HG03095 (cell line): ENCODE results near the gene KCNK1.

Experiments
- ATAC-seq: cut with Tn5 transposase; IDR thresholded peaks from one replicate; pipeline ENCODE4 v1.9.1; 2021; ENCODE audit warnings: moderate library complexity; ENCODE audit not compliant: unreplicated experiment

The KCNK1 gene

GRCh38 chr1:233635765-233636502, 22.0 kb downstream of the KCNK1 start:
- no peak for ATAC-seq

GRCh38 chr1:233636503-233636877, 22.6 kb downstream of the KCNK1 start:
- no peak for ATAC-seq

GRCh38 chr1:233638513-233638912, 24.6 kb downstream of the KCNK1 start:
- ATAC-seq = no peak

DNA sequence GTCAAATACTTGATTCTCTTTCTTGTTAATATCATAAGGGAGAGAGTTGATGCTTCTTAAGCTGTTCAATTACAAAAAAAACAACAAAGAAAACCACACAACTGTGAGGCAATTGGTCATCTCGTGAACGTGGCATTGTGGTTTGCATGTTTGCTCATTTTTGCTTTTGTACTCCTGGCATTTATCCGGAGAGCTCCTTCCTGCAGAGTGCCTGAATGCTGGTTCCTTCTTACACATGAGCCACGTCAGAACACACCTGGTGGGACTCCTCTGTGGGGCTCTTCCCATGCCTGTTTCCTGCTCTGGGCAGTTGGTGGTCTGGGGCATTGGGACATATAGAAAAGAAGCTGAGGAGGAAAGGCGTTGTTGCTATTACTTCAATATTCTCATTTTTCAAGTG, 25.7 kb downstream of the KCNK1 start:
- ATAC-seq = no peak

GRCh38 chr1:233640179-233640578, 26.3 kb downstream of the KCNK1 start:
- no peak for ATAC-seq

GRCh38 chr1:233641029-233641428, 27.1 kb downstream of the KCNK1 start:
- no peak for ATAC-seq

DNA sequence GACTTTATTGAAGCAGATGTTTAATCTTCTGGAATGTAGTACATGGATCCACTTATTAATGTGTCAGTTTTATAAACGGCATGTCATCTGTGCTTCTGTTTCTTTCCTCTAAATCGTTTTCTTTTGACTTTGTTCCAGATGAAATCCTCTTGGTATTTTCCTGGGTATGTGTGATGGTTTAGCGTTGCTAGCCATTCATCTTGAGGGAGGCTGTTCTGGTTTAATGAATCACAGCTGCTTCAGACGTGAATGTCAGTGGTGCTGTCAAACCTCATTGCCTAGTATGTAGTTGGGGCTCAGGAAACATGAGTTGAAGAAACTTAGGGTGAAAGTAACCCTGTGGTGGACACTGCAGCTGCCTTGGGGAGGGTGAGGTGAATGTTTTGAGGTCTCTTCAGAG, 33.2 kb downstream of the KCNK1 start:
- no peak for ATAC-seq

- no peak for ATAC-seq
Observed at GRCh38 chr1:233647636-233648035, 33.7 kb downstream of the KCNK1 start.

DNA sequence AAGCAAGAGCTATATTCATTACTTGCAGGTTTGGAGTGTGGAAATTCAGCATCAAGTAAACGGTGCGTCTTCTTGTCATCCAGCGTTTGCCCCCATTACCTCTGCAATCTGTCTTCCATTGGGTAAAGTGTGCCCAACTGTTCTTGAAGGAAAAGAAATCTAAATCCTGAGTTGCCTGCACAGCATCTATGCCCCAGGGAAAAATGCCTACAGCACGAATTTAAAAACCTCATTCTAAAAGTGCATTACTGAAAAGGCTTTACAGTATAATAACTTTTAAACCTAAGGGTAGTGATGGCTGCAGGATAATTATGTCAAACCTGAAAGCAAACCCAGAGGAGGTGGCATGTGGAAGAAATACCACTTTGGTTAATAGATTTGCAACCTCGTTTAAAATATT, 37.2 kb downstream of the KCNK1 start:
- no peak for ATAC-seq

- no peak for ATAC-seq
Observed at GRCh38 chr1:233651563-233652233, 37.8 kb downstream of the KCNK1 start.

DNA sequence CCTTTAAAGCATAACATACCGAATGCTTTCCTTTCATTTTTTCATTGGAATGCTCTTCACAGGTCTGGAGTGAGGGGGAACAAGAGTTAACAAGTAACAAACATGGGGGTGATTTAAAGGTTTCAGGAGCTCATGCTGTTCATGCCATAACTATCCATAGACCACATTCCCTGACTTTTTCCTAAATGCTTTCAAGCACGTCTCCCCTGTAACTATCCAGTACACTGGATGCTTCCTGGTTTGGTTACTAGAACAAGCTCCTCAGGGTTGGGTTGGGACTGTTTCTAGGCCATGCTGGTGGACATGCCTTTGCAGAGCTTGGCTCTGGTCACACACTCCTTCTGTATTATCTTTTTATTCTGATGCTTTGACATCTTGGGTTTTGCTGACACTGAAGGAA, 38.6 kb downstream of the KCNK1 start:
- ATAC-seq = no peak

DNA sequence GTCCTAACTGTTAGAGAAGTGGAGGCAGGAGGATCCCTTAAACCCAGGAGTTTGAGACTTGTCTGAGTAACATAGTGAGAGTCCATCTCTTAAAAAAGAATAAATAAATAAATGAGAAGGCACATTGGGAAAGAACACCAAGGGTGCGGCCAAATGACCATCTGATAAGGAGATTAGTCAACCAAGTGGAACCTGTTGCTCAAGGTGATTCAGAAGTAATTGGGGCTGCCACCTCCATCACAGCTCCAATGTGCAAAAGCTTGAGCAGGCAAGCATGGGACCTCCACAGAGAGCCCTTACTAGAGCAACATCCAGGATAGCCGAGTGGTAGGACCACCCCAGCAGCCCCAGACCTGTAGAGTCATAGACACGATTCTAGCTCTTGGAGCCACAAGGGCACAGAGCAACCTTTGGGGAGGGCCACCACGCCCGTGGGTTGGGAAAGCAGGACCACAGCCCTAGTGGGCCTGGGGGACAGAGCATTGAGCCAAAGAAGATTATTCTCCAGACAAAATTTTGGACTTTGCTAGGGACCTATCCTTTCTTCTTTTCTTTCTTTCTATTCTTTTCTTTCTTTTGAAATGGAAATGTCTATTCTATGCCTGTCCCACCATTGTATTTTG, 40.9 kb downstream of the KCNK1 start:
- no peak for ATAC-seq

- ATAC-seq = no peak
Observed at GRCh38 chr1:233655301-233655740, 41.4 kb downstream of the KCNK1 start.

DNA sequence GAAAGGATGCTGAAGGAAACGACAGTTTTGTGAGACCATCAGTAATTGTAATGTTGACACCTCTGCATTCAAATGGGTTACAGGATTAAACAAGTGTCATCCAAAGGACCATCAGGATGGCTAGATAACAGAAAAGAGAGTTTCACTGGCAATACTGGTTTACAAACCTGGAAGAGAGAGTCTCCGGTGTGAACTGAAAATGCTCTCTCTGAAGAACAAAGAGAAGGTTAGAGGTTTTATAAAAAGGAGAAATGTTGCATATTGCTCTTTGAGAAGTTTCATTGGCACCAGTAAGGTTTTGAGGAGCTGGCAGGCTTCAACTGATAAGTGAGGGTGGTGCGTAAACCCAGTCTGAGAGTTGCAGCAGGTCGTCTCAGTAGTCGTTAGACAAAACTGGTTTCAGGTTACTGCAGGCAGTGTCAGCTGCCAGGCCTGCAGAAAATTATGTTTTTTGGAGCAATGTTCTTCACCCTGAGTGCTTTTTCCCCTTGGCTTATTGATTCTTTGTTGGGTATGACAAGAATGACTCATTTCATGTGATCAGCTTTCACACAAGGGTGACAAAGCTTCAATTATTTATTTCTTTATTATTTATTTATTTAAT, 42.2 kb downstream of the KCNK1 start:
- ATAC-seq = no peak

DNA sequence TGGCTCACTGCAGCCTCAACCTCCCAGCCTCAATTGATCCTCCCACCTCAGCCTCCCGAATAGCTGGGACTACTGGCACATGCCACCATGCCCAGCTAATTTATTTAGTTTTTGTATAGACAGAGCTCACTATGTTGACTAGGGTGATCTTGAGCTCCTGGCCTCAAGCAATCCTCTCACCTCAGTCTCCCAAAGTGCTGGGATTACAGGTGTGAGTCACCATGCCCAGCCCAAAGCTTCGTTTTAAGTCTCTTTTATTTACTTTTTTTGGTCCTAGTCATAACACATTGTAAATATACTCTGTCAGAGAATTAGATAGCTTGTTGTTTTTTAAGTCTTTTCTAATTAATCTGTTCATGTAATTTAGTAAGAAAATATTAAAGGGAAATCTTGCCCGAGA, 42.8 kb downstream of the KCNK1 start:
- ATAC-seq = no peak

- no peak for ATAC-seq
Observed at GRCh38 chr1:233657466-233657865, 43.6 kb downstream of the KCNK1 start.

DNA sequence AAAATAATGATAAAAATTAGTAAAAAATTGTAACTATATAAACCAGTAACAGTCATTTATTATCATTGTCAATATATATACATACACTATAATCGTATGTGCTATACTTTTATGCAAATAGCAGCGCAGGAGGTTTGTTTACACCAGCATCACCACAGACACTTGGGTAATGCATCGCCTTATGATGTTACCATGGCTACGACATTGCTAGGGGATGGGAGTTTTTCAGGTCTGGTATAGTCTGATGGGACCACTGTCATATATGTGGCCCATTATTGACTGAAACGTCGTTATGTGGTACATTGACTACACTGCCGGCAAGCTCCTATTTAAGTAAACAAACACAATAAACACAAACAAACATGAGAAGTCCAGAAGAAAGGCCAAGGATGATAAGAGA, 45.6 kb downstream of the KCNK1 start:
- no peak for ATAC-seq

- no peak for ATAC-seq
Observed at GRCh38 chr1:233661376-233662159, 47.7 kb downstream of the KCNK1 start.

DNA sequence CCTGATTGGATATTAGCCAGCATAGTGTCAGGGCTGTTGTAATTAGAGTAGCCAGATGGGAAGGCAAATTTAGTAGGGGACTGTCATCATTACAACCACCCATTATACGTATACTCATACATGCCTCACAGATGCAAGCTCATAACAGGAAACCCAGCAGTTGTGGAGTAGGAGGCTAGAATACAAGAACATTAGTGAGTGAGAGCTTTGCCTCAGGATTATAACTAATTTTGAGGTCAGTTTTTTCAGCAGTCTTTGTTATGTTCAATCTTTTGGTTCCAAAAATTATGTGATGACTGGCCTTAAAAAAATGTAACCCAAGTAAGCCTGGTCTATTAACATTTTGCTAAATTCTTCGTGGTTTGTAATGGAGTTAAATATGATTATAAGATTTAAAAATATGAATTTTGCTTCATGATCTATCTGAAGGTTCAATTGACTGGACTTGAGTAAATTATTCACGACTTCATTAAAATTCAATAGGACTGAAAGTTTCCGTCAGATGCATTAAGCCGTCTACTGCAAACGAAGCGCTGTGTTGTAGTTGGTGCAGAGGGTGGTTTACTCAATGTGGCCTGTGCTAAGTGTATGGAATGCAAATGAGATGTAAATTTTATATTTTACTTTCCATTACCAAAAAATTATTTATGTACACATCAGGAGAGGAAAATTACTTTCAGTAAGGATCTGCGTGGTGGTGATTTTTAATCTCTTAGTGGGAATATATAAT, 48.8 kb downstream of the KCNK1 start:
- ATAC-seq = no peak

DNA sequence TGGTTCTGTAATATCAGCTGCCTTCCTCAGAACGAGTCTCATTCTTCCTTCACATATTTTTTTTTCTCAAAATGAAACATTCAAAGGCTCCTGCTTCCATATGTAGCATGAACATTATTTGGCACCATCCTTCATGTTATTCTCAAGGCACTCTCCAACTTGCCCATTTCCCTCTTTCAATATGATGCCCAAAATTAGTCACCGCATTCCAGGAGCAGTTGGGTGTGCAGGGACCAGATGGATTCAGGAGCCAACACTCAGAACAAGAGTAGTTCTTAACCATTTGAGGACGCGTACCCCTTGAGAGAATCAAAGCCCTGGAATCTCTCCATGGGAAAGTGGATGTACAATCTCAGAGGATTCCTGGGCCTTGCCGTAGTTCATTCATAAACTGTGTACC, 50.3 kb downstream of the KCNK1 start:
- no peak for ATAC-seq
